Breast epithelium (tissue), 3 donors: ENCODE results near the gene CCDC172.

Experiments used
- CTCF ChIP-seq, 3 donors: fragments of 450-650 bp; IDR thresholded peaks; one replicate each; pipeline ENCODE4 v1.5.1; 2016 to 2017; ENCODE audit warnings: antibody characterized with exemption in 3 of 3, mild to moderate bottlenecking in 3 of 3, moderate library complexity in 3 of 3
- POLR2AphosphoS5 ChIP-seq, 3 donors: sonication (generic); formaldehyde crosslinking; IDR thresholded peaks; one replicate each; pipeline ENCODE4 v1.6.1; 2017; ENCODE audit warnings: antibody characterized with exemption in 3 of 3

- TF ChIP-seq CTCF (IDR thresholded peaks at IDR 0.05) (no peak), POLR2AphosphoS5 (IDR thresholded peaks at IDR 0.05) (no peak)
These were observed 32.6 kb downstream of the CCDC172 start for GRCh38 chr10:116356833-116357232.
